MG63 (cell line): ENCODE data around the gene TOR1B. TPM values are rescaled to one million over a fixed set of nuclear protein-coding genes. Genes with fewer than 3 reads are reported as not detected.

Experiments used
- DNase-seq: peaks from one replicate; pipeline ENCODE4 v3.0.0-alpha.2; 2020
- H3K27me3 ChIP-seq: fragments of 250-450 bp; sonication (Bioruptor Pico); 2 replicates; pipeline ENCODE4 v1.5.1; 2020; ENCODE audit warnings: mild to moderate bottlenecking, moderate library complexity
- H3K36me3 ChIP-seq: fragments of 250-450 bp; sonication (Bioruptor Pico); 2 replicates; pipeline ENCODE4 v1.5.1; 2020; ENCODE audit warnings: mild to moderate bottlenecking, moderate library complexity
- H3K4me3 ChIP-seq: fragments of 250-450 bp; sonication (Bioruptor Pico); 2 replicates; pipeline ENCODE4 v1.5.1; 2020; ENCODE audit warnings: mild to moderate bottlenecking, moderate library complexity
- H3K9me3 ChIP-seq: fragments of 250-450 bp; sonication (Bioruptor Pico); 2 replicates; pipeline ENCODE4 v1.5.1; 2020; ENCODE audit warnings: mild to moderate bottlenecking, moderate library complexity
- total RNA-seq: library from RNA; depleted of rRNA; stranded (reverse); fragments of >200 nt; shearing (Covaris generic); gene quantifications from 2 replicates; pipeline ENCODE4 v1.2.3, GENCODE V29; 2014; ENCODE audit warnings: low replicate concordance; rRNA removed

TOR1B gene
- total RNA-seq, 1 experiment from 2014 or later: 31.8 TPM

GRCh38 chr9:129848712-129849441 lies 45.9 kb downstream of the TOR1B start:
- no peaks in the 10 kb centered on the region for H3K27me3 ChIP-seq
- H3K9me3 ChIP-seq: no peaks in the 10 kb centered on the region
- H3K36me3 ChIP-seq: peaks cover 10% of the 10 kb centered on the region; the same call in 1 of the 2 replicates
- H3K4me3 ChIP-seq: no peak overlapping the region
- no peak for DNase-seq

DNA sequence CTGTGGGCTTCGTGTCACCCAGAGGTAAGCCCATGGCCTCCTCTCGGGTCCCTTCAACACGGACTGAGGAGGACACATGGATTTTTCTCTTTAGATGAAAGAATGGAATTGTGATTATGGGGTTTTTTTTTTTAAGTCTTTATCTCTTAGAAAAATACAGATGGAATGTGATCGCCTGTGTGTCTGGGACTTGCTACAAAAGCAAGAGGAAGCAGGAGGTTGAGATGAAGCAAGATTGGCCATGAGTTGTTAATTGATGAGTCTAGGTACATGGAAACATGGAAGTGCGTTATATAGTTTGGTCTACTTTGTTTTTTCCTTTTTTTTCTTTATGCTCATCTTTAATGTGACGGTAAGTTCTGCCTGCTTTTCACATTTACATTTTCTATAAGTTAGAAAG lies 46.9 kb downstream of the TOR1B start:
- Histone ChIP-seq H3K4me3 (no peak overlapping the region), H3K36me3 (peaks cover 10% of the 10 kb centered on the region; the same call in 1 of the 2 replicates), H3K9me3 (no peaks in the 10 kb centered on the region), H3K27me3 (no peaks in the 10 kb centered on the region)
- no peak for DNase-seq

DNA sequence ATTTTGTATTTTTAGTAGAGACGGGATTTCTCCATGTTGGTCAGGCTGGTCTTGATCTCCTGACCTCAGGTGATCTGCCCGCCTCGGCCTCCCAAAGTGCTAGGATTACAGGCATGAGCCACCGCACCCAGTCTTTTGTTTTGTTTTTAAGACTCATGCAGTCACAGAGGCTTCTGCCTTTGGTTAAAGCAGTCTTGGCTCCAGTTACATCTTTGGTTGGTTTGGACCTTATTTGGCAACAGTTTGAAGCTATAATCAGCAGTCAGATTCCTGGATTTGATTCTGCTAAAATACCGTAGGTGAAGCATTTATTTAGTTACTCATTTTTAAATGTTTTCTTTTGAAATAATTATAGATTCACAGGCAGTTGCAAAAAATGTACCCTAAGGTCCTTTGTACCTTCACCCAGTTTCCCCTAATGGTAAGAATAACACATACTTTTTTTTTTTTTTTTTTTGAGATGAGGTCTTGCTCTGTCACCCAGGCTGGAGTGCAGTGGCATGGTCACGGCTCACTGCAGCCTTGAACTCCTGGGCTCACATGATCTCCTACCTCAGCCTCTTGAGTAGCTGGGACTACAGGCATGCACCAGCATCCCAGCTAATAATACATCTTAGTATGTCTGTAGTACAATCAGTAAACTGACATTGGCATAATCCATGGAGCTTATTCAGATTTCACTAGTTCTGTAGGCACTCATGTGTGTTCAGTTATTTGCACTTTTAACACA lies 48.0 kb downstream of the TOR1B start:
- H3K36me3 ChIP-seq: peaks cover 10% of the 10 kb centered on the region; the same call in 1 of the 2 replicates
- no peak for DNase-seq
- no peak overlapping the region for H3K4me3 ChIP-seq
- H3K27me3 ChIP-seq: no peaks in the 10 kb centered on the region
- H3K9me3 ChIP-seq: no peaks in the 10 kb centered on the region

GRCh38 chr9:129851821-129852220 lies 48.8 kb downstream of the TOR1B start:
- no peaks in the 10 kb centered on the region for H3K9me3 ChIP-seq

DNA sequence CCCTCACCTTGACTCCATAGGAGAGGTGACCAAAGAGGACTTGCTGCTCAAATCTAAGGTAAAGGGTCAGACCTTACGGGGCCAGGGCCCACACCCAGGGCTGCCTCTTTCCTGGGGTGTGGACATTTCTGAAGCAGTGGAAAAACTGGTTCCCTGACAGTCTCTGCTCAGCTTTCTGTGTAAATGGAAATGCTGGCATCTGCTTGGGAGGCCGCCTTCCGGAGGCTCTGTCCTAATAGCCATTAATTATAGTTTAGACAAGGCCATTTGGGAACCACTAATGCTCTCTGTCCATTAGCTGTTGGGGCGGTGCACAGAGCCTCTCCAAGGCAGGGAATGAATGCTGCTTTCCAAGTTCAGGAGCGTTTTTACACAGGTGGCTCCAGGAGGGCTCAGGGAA lies 49.6 kb downstream of the TOR1B start:
- Histone ChIP-seq H3K9me3 (no peaks in the 10 kb centered on the region), H3K27me3 (no peaks in the 10 kb centered on the region), H3K4me3 (no peak overlapping the region), H3K36me3 (peaks cover 10% of the 10 kb centered on the region; the same call in 1 of the 2 replicates)
- DNase-seq: no peak

More at GRCh38 chr9:129851821-129852220, 48.8 kb downstream of the TOR1B start:
- Histone ChIP-seq H3K36me3 (peaks cover 10% of the 10 kb centered on the region; the same call in 1 of the 2 replicates), H3K27me3 (no peaks in the 10 kb centered on the region), H3K4me3 (no peak overlapping the region)
- no peak for DNase-seq

DNA sequence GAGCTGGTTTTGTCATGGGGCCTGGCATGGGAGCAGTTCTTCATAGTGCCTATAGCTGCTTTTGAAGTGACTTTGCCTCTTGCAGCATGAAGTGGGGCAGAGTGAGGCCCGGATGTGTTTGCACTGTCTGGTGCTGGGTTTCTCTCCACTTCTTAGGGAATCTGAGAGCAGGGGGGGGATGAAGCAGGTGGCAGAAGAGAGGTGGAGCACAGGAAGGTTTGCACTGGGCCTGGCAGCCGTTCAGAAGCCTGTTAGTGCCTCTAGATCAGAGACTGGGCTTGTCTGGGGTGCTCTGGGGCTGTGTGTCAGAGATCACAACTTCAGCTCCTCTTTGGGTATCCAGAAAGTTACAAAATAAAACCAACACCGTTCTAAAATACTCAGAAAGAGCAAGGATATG lies 50.6 kb downstream of the TOR1B start:
- Histone ChIP-seq H3K27me3 (no peaks in the 10 kb centered on the region), H3K4me3 (no peak overlapping the region), H3K36me3 (peaks cover 10% of the 10 kb centered on the region; the same call in 1 of the 2 replicates), H3K9me3 (no peaks in the 10 kb centered on the region)
- DNase-seq: no peak

DNA sequence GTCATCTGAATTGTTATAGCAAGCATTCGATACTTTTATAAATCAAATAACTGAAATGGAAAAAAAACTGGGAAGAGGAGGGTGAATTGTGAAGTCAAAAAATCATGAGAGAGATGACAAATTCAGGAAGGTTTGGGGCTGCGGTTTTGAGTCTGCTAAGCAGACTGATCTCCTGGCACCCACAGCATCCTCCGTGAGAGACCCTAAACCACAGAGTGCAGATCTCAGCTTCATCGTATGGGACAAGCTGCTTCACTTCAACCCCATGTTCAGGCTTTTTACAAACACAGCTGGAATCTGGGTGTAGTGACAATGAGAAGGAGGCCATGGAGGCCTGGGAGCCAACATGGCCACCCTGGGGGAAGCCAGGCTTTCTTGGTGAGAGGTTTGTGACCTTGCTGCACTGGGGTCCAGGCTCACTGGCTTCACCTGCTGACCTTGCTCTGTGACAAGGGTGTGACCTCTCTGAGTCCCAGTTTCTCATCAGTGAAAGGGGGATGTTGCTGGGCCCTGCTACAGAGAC lies 51.7 kb downstream of the TOR1B start:
- Histone ChIP-seq H3K36me3 (peaks cover 10% of the 10 kb centered on the region; the same call in 1 of the 2 replicates), H3K4me3 (no peak overlapping the region), H3K9me3 (no peaks in the 10 kb centered on the region), H3K27me3 (no peaks in the 10 kb centered on the region)
- DNase-seq: no peak

GRCh38 chr9:129857207-129857606 lies 54.2 kb downstream of the TOR1B start:
- Histone ChIP-seq H3K4me3 (no peak overlapping the region), H3K36me3 (peaks cover 14% of the 10 kb centered on the region; the same call in 1 of the 2 replicates), H3K27me3 (no peaks in the 10 kb centered on the region), H3K9me3 (no peaks in the 10 kb centered on the region)
- no peak for DNase-seq

GRCh38 chr9:129858167-129858962 lies 55.4 kb downstream of the TOR1B start:
- H3K9me3 ChIP-seq: no peaks in the 10 kb centered on the region
- no peaks in the 10 kb centered on the region for H3K27me3 ChIP-seq
- 0 out of 2 replicates have a peak, but pooled peaks cover 5% of the 10 kb centered on the region for H3K36me3 ChIP-seq
- H3K4me3 ChIP-seq: no peak overlapping the region
- no peak for DNase-seq

Other genes starting within 250 kb of the TOR1B start
- not detected in 2 replicates for gene C9orf50, start 182.1 kb upstream of the TOR1B start, total RNA-seq
- gene NTMT1, start 177.0 kb upstream of the TOR1B start, total RNA-seq: 82.0 and 99.2 TPM in 2 replicates
- 11.1 and 24.4 TPM in 2 replicates for gene ASB6, start 161.0 kb upstream of the TOR1B start, total RNA-seq
- gene PRRX2, start 137.5 kb upstream of the TOR1B start, total RNA-seq: 20.1 and 38.4 TPM in 2 replicates
- gene PTGES, start 50.1 kb upstream of the TOR1B start, total RNA-seq: 0.23 TPM in 1 of 2 replicates, not detected in the other
- gene TOR1A, start 21.0 kb downstream of the TOR1B start, total RNA-seq: 30.1 and 32.1 TPM in 2 replicates
- gene C9orf78, start 32.1 kb downstream of the TOR1B start, total RNA-seq: 48.7 and 116 TPM in 2 replicates
- 6.2 and 10.2 TPM in 2 replicates for gene USP20, start 32.3 kb downstream of the TOR1B start, total RNA-seq
- 18.9 and 28.1 TPM in 2 replicates for gene FNBP1, start 240.0 kb downstream of the TOR1B start, total RNA-seq